GM23248 (cell line): ENCODE results near the gene MAGI3.

Experiments
- EZH2 ChIP-seq: fragments of 200-600 bp; sonication (generic); IDR thresholded peaks from 2 replicates; pipeline ENCODE4 v1.6.1; 2018; ENCODE audit warnings: antibody characterized with exemption, mild to moderate bottlenecking; ENCODE audit not compliant: insufficient read depth, poor library complexity, severe bottlenecking
- EZH2phosphoT487 ChIP-seq: fragments of 200-600 bp; sonication (generic); IDR thresholded peaks from 2 replicates; pipeline ENCODE4 v1.6.1; 2018; ENCODE audit warnings: antibody characterized with exemption, moderate library complexity, mild to moderate bottlenecking, low read depth; ENCODE audit not compliant: insufficient read depth

- TF ChIP-seq EZH2phosphoT487 (no peak), EZH2 (no peak)
These were observed 282.2 kb downstream of the MAGI3 start for GRCh38 chr1:113672491-113672890.
